Fibroblast of pulmonary artery (primary cell): ENCODE data around the gene YBX2.

Experiments
- DNase-seq: peaks from one replicate; pipeline ENCODE4 v3.0.0-alpha.2; 2010; ENCODE audit warnings: low read depth
- H3K4me3 ChIP-seq: replicated peaks from 2 replicates; pipeline ENCODE4 v1.5.1; 2011; ENCODE audit warnings: low read depth, mild to moderate bottlenecking, control low read depth, low read length, moderate library complexity
- TF ChIP-seq, protein P1 (sequence below): IDR thresholded peaks from 2 replicates; pipeline ENCODE4 v1.5.1; 2011; ENCODE audit warnings: mild to moderate bottlenecking, control low read depth, low read length, inconsistent platforms; ENCODE audit errors: missing control alignments

YBX2 gene

DNA sequence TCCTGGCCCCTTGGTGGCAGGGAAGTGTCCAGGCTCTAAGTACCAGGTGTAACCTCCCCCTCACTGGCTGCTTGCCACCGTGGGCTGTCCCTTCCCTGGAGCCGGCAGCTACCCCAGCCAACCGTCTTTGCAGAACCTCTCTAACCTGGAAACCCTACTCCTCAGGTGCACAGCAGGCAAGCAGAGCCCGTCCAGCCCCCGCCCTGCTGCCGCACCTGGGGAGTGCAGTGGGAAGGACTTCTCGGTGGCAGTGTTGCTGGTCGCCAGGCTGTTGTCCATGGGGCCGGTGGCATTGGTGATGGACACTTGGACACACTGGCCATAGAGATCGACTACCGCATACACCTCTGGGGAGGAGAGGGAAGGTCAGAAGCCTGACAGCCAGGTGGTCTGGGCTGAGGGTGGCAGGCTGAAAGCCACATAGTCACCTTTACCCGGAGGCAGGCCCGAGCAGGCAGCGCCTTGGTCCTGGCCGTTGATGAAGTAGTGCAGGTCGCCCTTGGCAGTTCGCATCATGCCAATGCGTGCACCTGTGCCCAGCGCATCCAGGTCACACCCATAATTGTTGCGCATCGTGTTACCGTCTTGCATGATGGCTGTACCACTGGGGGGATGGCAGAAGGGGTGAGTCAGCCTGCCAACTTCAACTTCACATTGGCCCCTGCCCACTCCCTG lies 28.2 kb upstream of the YBX2 start:
- no peak overlapping the region for H3K4me3 ChIP-seq
- TF ChIP-seq, protein P1, sequence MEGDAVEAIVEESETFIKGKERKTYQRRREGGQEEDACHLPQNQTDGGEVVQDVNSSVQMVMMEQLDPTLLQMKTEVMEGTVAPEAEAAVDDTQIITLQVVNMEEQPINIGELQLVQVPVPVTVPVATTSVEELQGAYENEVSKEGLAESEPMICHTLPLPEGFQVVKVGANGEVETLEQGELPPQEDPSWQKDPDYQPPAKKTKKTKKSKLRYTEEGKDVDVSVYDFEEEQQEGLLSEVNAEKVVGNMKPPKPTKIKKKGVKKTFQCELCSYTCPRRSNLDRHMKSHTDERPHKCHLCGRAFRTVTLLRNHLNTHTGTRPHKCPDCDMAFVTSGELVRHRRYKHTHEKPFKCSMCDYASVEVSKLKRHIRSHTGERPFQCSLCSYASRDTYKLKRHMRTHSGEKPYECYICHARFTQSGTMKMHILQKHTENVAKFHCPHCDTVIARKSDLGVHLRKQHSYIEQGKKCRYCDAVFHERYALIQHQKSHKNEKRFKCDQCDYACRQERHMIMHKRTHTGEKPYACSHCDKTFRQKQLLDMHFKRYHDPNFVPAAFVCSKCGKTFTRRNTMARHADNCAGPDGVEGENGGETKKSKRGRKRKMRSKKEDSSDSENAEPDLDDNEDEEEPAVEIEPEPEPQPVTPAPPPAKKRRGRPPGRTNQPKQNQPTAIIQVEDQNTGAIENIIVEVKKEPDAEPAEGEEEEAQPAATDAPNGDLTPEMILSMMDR, result no peak
- DNase-seq, result no peak

DNA sequence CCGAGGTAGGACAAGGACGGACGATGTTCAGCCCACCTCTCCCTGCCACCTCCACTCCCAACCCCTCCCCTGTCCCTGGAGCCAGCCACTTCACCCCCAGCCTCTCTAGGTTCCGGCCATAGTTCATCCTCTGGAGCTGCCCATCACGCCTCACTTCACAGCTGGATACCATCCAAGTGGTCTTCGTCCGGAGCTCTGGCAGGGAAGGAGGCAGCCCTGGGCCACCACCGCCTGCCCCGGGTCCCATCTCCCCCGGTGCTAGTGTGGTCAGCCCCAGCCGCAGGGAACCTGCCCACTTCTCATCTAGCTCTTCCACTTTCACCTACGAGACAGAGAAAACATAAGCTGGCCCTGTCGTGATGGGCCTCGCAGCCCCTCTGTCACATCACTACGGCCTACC lies 27.0 kb upstream of the YBX2 start:
- H3K4me3 ChIP-seq, result no peak overlapping the region
- no peak for DNase-seq
- TF ChIP-seq, protein P1, result no peak

DNA sequence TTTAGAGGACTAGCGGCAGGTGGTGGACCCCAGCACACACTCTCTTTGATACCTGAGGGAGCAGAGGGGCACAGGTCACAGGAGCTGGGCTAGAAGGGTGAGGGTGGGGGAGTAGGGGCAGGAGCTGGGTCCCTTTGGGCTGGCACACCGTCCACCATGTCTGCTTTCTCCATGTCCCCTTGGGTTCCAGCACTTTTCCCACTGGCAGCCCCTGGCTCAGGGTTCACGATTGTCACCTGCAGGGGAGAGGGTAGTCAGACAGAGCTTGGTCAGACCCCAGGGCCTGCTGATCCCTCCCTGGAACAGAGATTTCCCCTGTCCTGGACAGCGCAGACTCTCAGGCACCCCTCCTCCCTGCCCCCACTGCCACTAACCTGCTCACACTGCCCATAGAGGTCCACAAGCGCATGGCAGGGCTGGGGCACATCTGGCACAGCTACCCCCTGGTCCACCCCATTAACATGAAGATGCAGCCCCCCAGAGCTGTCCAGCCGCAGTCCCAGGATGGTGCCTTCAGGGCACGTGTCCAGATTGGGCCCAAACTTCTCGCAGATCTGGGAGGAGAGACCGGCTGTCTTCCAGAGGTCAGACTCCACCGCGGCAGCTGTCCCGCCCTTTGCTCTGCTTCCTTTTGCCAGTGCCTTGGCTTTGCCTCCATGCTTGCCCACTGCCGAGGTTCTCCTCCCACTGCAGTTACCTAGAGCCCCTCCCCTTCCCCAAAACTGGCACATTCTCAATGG lies 23.9 kb upstream of the YBX2 start:
- TF ChIP-seq, protein P1, result no peak
- H3K4me3 ChIP-seq, result no peak overlapping the region
- no peak for DNase-seq

DNA sequence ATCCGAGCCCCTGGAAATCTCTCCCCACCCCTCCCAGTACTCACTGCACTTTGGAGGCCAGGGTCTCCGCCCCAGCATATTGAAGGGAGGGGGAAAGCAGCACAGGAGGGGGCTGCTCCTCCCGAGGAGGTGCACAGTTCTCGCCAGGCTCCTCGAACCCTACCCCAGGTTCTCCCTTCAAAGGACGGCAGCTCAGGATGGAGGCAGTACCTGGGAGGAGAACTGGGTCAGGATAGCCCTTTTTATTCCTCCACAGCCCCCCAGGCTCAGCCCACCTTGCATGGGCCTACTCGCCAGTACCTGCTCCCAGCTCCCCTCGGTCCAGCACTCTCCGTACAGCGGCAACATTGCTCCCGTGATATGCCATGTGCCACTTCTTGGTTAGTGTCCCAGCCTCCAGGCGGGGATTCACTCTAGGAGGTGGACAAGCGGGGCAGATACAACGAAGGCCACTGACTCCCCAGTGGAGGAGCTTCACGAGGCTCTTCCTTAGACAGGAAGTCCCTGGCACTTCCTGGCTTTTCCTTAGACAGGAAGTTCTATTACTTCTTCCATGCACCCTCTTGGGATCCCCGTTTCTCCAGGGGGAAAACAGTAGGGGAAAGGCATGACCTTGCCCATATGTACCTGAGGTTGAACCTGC lies 22.8 kb upstream of the YBX2 start:
- DNase-seq, result no peak
- no peak overlapping the region for H3K4me3 ChIP-seq
- TF ChIP-seq, protein P1, result no peak

DNA sequence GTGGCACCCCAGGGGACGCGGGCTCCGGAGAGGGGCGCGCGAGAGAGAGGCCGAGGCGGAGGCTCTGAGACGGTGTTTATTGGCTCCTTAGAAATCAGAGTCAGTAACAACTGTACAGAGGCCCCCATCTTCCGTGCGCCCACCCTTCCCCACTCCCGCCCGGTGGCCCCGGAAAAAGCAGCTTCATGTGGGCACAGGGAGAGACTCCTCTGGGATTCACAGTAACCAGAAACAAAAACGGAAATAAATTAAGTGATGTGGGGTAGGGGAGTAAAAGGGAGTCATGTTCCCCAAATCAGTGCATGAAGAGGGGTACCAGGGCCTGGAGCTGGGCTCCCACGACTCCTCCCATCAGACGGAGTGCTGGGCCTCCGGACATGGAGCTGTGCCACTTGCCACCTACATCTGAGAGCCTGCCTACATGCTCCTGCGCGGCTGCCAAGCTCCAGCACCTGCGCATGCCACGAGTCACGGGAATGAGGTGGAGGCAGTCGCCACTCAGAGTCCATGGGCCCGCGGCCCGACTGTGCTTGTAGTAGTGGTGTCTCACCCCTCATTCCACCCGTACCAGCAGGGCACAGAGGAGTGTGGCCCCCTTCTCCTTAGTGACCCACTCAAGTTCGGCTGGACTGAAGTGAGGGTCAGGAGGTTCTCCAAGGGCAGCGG lies 21.3 kb upstream of the YBX2 start:
- no peak for DNase-seq
- TF ChIP-seq, protein P1, result no peak
- H3K4me3 ChIP-seq, result peak overlapping the region; percentile 82

DNA sequence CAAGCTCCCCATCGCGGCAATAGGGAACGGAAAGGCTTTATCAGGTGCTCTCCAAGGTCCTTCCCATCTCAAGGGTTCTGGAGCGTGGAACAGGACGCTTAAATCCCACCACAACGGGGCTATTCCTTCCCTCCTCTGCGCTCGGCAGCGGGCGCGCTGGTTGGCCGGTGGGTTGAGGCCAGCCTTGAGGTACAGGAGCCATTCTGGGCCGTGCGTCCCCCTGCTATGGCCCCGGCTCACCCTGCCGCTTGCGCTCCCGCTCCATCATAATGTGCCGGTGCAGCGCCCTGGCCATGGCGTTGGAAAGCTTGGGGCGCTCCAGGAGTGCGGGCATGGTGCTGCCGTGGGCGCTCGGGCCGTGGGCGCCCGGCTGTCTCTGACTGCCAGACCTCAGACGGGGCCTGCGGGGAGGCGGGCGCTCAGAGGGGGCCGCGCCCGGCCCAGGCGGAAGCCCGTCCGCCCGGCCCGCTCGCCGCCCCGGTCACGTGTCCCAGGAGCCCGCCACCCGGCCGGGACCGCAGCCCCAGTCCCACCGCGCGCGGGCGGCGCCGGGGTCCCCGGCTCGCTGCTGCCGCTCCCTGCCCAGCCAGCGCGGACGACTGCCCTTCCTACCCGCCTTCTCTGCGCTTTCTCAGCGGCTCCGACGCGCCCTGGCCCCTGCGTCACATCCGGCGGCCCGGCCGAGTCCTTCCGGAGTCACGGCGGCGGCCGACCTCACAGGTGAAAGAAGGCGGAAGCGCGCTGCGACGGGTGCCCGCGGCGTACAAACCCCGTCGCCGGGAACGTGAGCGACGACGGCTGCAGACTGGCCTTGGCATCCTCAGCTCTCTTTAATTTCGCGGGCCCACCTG lies 20.5 kb upstream of the YBX2 start, which contains the start of gene GPS2:
Gene GPS2, minus strand, starts transcription at position 642 of the 851 bp plus-strand sequence. Its CDS starts 308 bp downstream, at position 334.
- DNase-seq, result peak; percentile 76
- peak within 1 kb of the TSS; percentile 82 for H3K4me3 ChIP-seq
- TF ChIP-seq, protein P1, result no peak
